Neural cell (in vitro differentiated cells): Measurements from ENCODE around the gene SLC8A3.

Experiments used
- CTCF ChIP-seq: fragments of 450-650 bp; IDR thresholded peaks from 2 replicates; pipeline ENCODE4 v1.5.1; 2014; ENCODE audit warnings: antibody characterized with exemption, mild to moderate bottlenecking, moderate library complexity; ENCODE audit not compliant: poor library complexity, severe bottlenecking
- EP300 ChIP-seq: fragments of 450-650 bp; conservative IDR thresholded peaks from 2 replicates; pipeline ENCODE4 v1.6.1; 2014; ENCODE audit warnings: antibody characterized with exemption, mild to moderate bottlenecking, moderate library complexity; ENCODE audit not compliant: poor library complexity, severe bottlenecking
- EZH2 ChIP-seq: fragments of 200-600, 300-800 bp; shearing (Covaris generic), sonication (generic); IDR thresholded peaks from 2 replicates; pipeline ENCODE4 v1.6.1; 2014; ENCODE audit warnings: antibody characterized with exemption, low read length, borderline replicate concordance, mild to moderate bottlenecking; ENCODE audit not compliant: insufficient read depth, poor library complexity, severe bottlenecking
- POLR2AphosphoS5 ChIP-seq: IDR thresholded peaks from 2 replicates; pipeline ENCODE4 v1.6.1; 2012
- RAD21 ChIP-seq: fragments of 450-650 bp; conservative IDR thresholded peaks from 2 replicates; pipeline ENCODE4 v1.6.1; 2014; ENCODE audit warnings: antibody characterized with exemption, mild to moderate bottlenecking, moderate library complexity
- SMC3 ChIP-seq: fragments of 450-650 bp; conservative IDR thresholded peaks from 2 replicates; pipeline ENCODE4 v1.6.1; 2014; ENCODE audit warnings: antibody characterized with exemption, mild to moderate bottlenecking, moderate library complexity; ENCODE audit not compliant: poor library complexity

GRCh38 chr14:70043001-70043400 is 145.8 kb downstream of the SLC8A3 start:
- TF ChIP-seq RAD21: no peak
- no peak for TF ChIP-seq CTCF
- TF ChIP-seq SMC3: no peak
- no peak for TF ChIP-seq POLR2AphosphoS5
- no peak for TF ChIP-seq EP300
- TF ChIP-seq EZH2: no peak
